Measurements from ENCODE around the gene KCNAB1.
A peak's percentile ranks its signal among the peaks of the same experiment; 100 is the strongest.

Gene KCNAB1

DNA sequence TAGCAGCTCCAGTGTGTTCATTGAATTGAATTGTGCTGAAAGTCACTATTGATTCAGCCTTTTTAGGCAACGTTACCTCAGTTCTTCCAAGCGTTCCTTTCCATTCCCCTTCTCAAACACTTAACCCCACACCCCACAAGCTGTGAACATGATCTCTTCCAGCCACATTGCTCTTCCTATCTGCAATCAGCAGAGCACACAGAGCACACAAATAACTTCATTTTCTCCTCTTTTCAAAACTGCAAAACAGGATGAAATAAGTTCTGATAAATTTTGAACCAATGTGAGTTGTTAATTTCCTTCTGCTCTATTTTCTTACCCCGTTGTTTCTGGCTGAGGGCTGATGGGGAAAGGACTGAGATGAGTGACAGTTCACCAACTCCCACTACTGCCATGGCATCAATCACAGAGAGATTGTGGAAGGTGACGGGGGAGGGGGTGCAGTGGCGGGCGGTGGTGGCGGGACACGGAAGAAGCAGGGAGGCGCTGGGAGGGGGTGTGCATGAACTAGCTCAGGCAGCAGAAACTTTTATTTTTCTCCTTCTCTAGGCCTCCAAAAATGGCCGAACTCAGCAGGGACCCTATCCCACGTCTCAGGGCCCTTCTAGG, 287.3 kb downstream of the KCNAB1 start:
- DNase-seq (ENCODE audit: low read depth in 2 of 2), result no peak

GRCh38 chr3:156409694-156410093, 289.3 kb downstream of the KCNAB1 start:
- DNase-seq (ENCODE audit: low read depth in 2 of 2), result no peak

DNA sequence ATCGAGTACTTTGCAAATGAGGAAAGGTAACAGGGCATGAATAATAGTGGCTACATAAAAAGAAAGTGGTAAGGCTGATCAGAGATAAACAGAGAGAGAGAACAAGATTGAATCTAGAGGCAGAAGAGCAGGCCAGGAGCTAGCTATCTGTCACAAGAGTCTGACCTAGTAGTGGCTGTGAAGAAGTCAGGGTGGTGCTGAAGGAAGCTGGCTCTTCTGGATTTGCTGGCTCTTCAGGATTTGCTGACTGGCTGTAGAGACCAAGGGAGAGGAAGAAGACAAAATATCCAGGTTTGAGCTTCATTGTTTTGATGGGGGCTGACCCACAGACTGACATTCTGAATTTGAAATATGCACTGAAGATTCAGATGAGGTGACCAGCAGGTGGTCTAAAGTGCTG, 292.2 kb downstream of the KCNAB1 start:
- DNase-seq (ENCODE audit: low read depth in 2 of 2), result no peak

DNA sequence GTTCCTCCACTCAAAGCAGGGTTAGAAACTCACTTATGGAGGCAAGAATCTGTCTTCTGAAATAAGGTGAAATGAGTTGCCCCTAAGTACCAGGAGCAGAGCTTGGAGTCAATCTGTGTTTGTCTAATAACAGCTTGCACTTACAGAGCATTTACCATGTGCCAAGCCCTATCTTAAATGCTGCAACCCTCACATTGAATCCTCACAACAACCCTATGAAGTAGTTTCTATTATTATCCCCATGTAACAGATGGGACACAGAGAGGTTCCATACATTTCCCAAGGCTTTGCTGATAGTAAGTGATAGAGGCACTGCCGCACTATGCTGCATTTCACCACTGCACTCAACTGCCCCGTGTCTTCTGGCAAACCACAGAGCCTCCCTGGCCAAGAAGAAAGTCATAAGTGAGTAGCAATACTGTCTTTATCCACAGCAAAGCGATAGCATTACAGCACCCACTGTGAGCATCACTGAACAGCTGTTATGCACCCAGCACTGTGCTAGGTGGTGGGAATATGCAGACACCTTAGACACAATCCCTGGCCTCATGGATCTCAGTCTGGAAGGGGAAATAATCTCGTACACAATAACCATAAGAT, 293.0 kb downstream of the KCNAB1 start:
- DNase-seq (ENCODE audit: low read depth in 2 of 2), result no peak

DNA sequence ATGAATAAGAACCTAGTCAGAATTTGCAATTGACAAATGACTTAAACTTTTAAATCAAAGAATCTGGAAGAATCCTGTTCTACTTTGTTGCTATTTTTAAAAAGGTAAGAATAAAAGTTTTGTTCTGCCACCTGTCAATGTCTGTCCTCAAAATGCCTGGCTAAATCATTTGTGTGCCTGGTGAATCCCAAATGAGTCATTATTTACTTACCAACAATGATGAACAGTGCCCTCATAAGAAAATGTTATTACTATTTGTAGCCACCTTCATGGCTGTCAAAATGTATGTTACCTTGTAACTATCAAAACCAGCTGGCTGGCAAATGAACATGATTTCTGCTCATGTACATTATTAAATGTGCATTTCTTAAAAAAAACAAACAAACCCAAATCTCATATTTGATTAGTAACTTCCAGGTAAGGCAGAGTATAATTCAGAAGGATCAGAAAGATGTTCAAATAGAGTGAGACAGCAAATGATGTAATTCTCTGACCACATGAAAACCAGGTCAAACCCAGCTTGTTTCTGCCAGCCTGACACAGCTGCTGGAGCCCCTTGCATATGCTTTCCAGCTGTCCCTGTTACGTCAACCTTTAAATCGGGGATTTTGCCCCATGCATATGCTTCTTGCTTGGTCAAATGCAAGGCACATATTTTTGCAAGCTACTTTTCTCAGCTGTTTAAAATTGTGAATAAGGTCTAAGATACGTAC, 296.6 kb downstream of the KCNAB1 start:
- no peak for DNase-seq (ENCODE audit: low read depth in 2 of 2)

GRCh38 chr3:156417559-156418132, 297.3 kb downstream of the KCNAB1 start:
- no peak for DNase-seq (ENCODE audit: low read depth in 2 of 2)

GRCh38 chr3:156418428-156418827, 298.1 kb downstream of the KCNAB1 start:
- DNase-seq (ENCODE audit: low read depth in 2 of 2), result no peak

DNA sequence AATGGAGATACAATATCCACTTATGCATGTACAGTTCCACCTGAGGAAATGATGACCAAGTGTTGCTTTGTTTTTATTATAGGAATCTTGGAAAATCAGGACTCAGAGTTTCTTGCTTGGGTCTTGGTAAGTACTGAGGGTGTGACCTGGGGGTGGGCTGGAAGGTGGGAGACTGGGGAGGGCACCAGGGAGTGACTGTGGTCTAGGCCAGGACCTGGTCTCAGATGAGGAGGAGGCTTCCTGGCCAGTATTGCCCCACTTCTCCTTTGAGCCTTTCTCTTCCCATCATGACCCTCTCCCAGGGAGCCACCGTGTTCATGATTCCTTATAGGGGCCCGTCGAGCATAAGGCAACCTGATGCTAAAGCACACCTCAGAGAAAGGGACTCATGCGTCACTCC, 301.2 kb downstream of the KCNAB1 start:
- no peak for DNase-seq (ENCODE audit: low read depth in 2 of 2)

GRCh38 chr3:156424758-156425157, 304.4 kb downstream of the KCNAB1 start:
- no peak for DNase-seq (ENCODE audit: low read depth in 2 of 2)

DNA sequence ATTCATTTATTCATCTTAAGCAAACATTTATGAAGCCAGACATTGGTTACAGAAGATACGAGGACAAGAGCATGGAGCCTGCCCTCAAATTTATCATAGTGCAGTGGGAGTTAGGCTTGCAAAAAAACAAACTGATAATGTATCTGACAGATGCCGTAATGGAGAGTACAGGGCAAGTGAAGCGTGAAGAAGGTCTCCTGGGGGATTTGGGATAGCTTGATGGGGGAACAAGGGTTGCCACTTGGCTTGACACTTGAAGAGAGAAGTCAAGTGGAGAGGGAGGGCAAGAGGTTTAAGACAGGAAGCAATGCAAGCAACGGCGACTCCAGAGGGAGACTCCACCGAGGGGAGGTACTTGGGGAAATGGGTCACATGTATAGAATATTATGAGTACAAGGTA, 305.3 kb downstream of the KCNAB1 start:
- no peak for DNase-seq (ENCODE audit: low read depth in 2 of 2)

DNA sequence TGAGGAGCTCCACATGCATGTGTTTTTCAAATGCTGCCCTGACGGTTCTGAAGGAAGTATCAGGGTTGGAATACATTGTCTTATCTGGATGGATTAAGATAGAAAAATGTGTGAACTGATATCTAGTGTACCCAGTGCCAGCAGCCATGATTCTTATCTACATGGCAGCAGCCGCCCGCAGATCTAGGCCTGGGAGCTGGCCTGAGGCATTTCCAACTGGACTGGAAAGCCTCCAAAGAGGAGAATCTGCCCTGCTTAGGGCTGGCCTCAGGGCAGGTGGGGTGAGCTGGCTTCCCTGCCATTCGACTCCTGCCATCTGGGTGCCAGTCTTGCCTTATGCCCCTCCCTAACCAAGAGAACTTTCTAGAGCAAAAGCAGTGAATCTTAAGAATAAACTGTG, 308.7 kb downstream of the KCNAB1 start:
- DNase-seq (ENCODE audit: low read depth in 2 of 2), result no peak

DNA sequence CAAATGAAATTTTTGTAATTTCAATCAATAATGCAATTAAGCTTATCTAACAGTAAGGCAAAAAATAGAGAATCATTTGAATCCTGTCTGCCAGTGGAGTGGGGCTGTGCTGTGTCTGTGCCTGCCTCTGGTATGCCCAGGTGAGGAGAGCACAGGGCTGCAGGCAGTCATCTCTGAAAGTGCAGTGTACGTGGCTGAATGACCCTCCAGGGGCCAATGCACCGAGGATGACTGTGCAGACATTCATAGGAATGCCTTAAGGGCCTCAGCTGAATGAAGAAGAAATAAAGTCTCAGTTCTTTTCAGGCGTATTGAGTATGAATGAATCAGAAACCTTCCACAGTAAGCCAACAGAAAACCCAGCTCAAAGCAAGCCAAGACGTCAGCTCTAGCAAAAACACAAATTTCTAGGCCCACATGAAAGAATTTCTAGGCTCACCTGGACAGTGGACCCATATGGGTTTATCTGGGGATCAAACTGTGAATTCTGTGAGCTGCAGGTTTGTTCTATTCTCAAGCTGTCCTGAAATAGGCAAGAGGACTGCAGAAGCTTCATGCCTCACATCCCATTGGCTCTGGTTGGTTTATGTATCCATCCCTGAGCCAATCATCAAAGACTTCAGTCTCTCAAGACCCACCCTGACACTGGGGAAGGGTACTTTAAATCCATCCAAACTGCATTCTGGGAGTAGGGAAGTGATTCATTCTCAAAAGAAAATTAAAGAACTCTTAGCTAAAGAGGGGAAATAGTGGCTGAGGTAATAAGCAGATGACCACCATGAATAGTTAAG, 311.2 kb downstream of the KCNAB1 start:
- no peak for DNase-seq (ENCODE audit: low read depth in 2 of 2)

DNA sequence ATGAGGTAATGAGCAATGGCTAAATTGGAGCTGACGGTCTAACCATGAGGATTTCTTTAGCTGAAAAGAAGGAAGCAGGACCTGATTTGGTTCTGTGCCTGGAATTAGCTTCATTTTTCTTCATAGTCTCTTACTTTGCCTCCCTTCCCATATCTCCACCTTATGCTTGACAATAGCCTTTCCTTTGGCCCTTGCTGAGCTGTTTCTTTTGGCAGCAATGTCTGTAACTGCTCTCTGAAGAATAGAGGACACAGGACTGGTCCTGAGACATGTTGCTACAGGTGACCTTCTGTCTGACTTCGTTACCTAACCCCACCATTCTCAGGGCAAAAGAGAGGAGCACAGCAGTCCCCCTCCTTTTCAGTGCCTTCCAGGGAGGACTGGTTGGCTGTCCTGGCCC, 312.2 kb downstream of the KCNAB1 start:
- no peak for DNase-seq (ENCODE audit: low read depth in 2 of 2)

- DNase-seq (ENCODE audit: low read depth in 2 of 2), result no peak
Observed at GRCh38 chr3:156433138-156433537, 312.8 kb downstream of the KCNAB1 start.

GRCh38 chr3:156433910-156434309, 313.5 kb downstream of the KCNAB1 start:
- no peak for DNase-seq (ENCODE audit: low read depth in 2 of 2)

GRCh38 chr3:156434921-156435320, 314.5 kb downstream of the KCNAB1 start:
- no peak for DNase-seq (ENCODE audit: low read depth in 2 of 2)

- DNase-seq (ENCODE audit: low read depth in 2 of 2), result no peak
Observed at GRCh38 chr3:156443079-156443478, 322.7 kb downstream of the KCNAB1 start.

DNA sequence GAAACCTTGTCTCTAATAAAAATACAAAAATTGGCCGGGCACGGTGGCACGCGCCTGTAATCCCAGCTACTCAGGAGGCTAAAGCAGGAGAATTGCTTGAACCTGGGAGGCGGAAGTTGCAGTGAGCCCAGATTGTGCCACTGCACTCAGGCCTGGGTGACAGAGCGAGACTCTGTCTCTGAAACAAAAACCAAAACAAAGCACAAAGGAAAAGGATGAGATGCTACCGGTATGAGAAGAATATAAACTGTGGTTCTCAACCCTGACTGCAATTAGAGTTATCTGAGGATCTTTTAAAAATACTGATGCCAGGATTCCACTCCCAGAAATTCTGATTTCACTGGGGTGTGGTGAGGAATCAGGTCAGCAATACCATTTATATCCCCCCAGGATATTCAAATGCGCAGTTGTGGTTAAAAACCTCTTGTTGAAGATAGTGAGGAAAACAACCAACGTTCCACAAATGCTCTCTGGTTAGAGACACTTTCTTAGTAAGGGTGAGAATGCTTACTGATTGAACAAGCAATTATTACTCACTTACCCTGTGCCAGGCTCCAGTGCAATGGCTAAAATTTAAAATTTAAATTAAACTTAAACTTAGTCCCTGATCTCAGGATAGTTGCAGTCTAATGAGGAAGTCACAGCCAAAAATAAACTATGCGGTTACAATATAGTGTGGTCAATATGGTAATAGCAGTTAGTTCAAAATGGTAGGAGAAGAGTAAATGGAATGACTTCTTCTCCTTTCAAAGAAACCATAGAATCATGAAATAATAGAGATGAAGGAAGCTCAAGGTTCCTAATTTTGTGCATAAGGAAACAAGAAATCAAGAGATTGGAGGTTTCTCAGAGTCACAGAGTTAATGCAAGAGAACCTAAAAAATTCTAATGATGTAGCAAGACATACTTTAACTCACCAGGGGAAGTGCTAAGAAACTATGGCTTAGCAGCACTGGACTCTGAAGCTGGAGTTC, 325.0 kb downstream of the KCNAB1 start:
- DNase-seq (ENCODE audit: low read depth in 2 of 2), result no peak

GRCh38 chr3:156448300-156448699, 327.9 kb downstream of the KCNAB1 start:
- DNase-seq (ENCODE audit: low read depth in 2 of 2), result peak in 1 of 2 donors; percentile 1

- no peak for DNase-seq (ENCODE audit: low read depth in 2 of 2)
Observed at GRCh38 chr3:156449710-156450574, 329.6 kb downstream of the KCNAB1 start.

Measured in stimulated activated CD8-positive, alpha-beta memory T cell treated with anti-CD3 and anti-CD28 coated beads, Interleukin-2, amount 100 ng/mL, for 1 hour (primary cell).